ENCODE data around the gene OMP. TPM values are rescaled to one million over a fixed set of nuclear protein-coding genes. Genes with fewer than 3 reads are reported as not detected.

OMP gene
- polyA plus RNA-seq, 3 donors: not detected

DNA sequence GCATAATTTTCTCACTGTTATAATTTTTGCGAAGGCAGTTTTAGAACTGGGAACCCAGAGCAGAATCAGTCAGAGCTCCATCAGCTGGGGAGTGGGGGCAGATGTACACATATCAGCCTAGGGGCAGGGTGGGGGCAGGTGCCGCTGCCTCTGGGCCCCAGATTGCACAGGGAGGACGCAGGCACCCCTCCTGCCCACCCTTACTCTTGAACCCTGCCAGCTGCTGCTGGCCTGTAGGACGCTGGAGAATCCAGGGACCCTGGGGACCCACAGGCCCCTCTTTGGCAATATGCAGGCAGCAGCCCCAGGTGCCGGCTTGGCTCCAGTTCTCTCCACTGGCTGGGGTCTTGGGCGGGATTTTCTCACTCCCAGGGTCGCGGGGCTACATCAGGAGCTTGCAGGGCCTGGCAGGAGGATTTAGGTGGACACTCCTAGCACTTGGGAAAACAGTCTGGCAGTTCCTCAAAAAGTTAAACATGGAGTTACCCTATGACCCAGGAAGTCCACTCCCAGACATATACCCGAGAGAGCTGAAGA lies 44.6 kb upstream of the OMP start:
- Histone ChIP-seq H3K9ac (ENCODE audit: insufficient read depth, low read length, poor library complexity, severe bottlenecking) (no peak overlapping the region), H3K4me1 (ENCODE audit: control insufficient read depth in 1 of 2, insufficient read depth in 2 of 2, low read length in 2 of 2) (no peaks in the 10 kb centered on the region), H4K20me1 (ENCODE audit: insufficient read depth, low read length) (no peaks in the 10 kb centered on the region), H3K27ac (ENCODE audit: low read depth in 1 of 2, low read length in 2 of 2) (no peak overlapping the region), H3K9me3 (replicated peaks in 1 of 2; ENCODE audit: control insufficient read depth in 1 of 2, insufficient read depth in 1 of 2, low read length in 2 of 2) (peaks cover 25 to 33% of the 10 kb centered on the region in 2 donors), H3K36me3 (replicated peaks in 1 of 2; ENCODE audit: control insufficient read depth in 1 of 2, insufficient read depth in 2 of 2, low read length in 2 of 2) (no peaks in the 10 kb centered on the region), H2AFZ (ENCODE audit: insufficient read depth, low read depth, low read length, poor library complexity, severe bottlenecking) (no peak overlapping the region), H3K79me2 (ENCODE audit: insufficient read depth, low read length) (no peaks in the 10 kb centered on the region), H3K27me3 (ENCODE audit: control insufficient read depth in 2 of 2, insufficient read depth in 2 of 2, low read length in 2 of 2) (no peaks in the 10 kb centered on the region), H3K4me2 (replicated peaks; ENCODE audit: extremely low read depth, low read length, poor library complexity, severe bottlenecking) (no peak overlapping the region), H3K4me3 (replicated peaks in 1 of 3; ENCODE audit: low read depth in 2 of 3, low read length in 3 of 3) (no peak overlapping the region)
- Mint-ChIP-seq H3K36me3 (no peaks in the 10 kb centered on the region), H3K4me3 (no peak overlapping the region), H3K9me3 (peaks cover 18 to 43% (median 34%) of the 10 kb centered on the region in 7 donors), H3K27ac (no peak overlapping the region), H3K4me1 (no peaks in the 10 kb centered on the region), H3K27me3 (ENCODE audit: low read depth in 3 of 3) (peaks cover 7 to 10% (median 9%) of the 10 kb centered on the region in 3 donors)
- no peak for DNase-seq
- 84% methylated on average over 5 of the region's 9 CpGs for WGBS (ENCODE audit: insufficient coverage)
- TF ChIP-seq, protein P1, sequence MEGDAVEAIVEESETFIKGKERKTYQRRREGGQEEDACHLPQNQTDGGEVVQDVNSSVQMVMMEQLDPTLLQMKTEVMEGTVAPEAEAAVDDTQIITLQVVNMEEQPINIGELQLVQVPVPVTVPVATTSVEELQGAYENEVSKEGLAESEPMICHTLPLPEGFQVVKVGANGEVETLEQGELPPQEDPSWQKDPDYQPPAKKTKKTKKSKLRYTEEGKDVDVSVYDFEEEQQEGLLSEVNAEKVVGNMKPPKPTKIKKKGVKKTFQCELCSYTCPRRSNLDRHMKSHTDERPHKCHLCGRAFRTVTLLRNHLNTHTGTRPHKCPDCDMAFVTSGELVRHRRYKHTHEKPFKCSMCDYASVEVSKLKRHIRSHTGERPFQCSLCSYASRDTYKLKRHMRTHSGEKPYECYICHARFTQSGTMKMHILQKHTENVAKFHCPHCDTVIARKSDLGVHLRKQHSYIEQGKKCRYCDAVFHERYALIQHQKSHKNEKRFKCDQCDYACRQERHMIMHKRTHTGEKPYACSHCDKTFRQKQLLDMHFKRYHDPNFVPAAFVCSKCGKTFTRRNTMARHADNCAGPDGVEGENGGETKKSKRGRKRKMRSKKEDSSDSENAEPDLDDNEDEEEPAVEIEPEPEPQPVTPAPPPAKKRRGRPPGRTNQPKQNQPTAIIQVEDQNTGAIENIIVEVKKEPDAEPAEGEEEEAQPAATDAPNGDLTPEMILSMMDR (IDR thresholded peaks at IDR 0.05): no peak
- intact Hi-C loops (cut with micrococcal nuclease): no loop called here

DNA sequence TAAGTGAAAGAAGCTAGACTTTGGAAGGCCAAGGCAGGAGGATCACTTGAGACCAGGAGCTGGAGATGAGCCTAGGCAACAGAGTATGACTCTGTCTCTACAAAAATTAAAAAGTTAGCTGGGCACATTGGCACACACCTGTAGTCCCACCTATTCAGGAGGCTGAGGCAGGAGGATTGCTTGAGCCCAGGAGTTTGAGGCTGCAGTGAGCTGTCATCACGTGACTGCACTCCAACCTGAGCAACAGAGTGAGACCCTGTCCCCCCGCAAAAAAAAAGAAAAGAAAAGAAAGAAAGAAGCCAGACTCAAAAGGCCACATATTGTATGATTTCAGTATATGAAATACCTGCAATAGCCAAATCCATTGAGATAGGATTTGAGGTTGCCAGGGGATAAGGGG lies 43.7 kb upstream of the OMP start:
- H3K4me3 Mint-ChIP-seq: no peak overlapping the region
- Histone ChIP-seq H3K36me3 (replicated peaks in 1 of 2; ENCODE audit: control insufficient read depth in 1 of 2, insufficient read depth in 2 of 2, low read length in 2 of 2) (no peaks in the 10 kb centered on the region), H4K20me1 (ENCODE audit: insufficient read depth, low read length) (no peaks in the 10 kb centered on the region), H3K9me3 (replicated peaks in 1 of 2; ENCODE audit: control insufficient read depth in 1 of 2, insufficient read depth in 1 of 2, low read length in 2 of 2) (peaks cover 25 to 33% of the 10 kb centered on the region in 2 donors), H3K4me3 (replicated peaks in 1 of 3; ENCODE audit: low read depth in 2 of 3, low read length in 3 of 3) (no peak overlapping the region), H3K4me2 (replicated peaks; ENCODE audit: extremely low read depth, low read length, poor library complexity, severe bottlenecking) (no peak overlapping the region), H3K27ac (ENCODE audit: low read depth in 1 of 2, low read length in 2 of 2) (no peak overlapping the region), H3K4me1 (ENCODE audit: control insufficient read depth in 1 of 2, insufficient read depth in 2 of 2, low read length in 2 of 2) (no peaks in the 10 kb centered on the region), H3K9ac (ENCODE audit: insufficient read depth, low read length, poor library complexity, severe bottlenecking) (no peak overlapping the region), H3K27me3 (ENCODE audit: control insufficient read depth in 2 of 2, insufficient read depth in 2 of 2, low read length in 2 of 2) (no peaks in the 10 kb centered on the region), H2AFZ (ENCODE audit: insufficient read depth, low read depth, low read length, poor library complexity, severe bottlenecking) (no peak overlapping the region), H3K79me2 (ENCODE audit: insufficient read depth, low read length) (no peaks in the 10 kb centered on the region)
- H3K27ac Mint-ChIP-seq: peak overlapping the region in 1 of 7 donors; percentile 16
- no peak for DNase-seq
- peaks cover 8 to 11% (median 9%) of the 10 kb centered on the region in 3 donors for H3K27me3 Mint-ChIP-seq (ENCODE audit: low read depth in 3 of 3)
- no peaks in the 10 kb centered on the region for H3K36me3 Mint-ChIP-seq
- TF ChIP-seq, protein P1 (IDR thresholded peaks at IDR 0.05): no peak
- H3K4me1 Mint-ChIP-seq: no peaks in the 10 kb centered on the region
- 100% methylated on average over 2 of the region's 2 CpGs for WGBS (ENCODE audit: insufficient coverage)
- intact Hi-C loops (cut with micrococcal nuclease): no loop called here
- peaks cover 18 to 43% (median 34%) of the 10 kb centered on the region in 7 donors for H3K9me3 Mint-ChIP-seq
